IPS DF 4.7 (cell line): ENCODE data around the gene NPFF.

Experiments
- DNase-seq: peaks from one replicate; pipeline ENCODE4 v3.0.0-alpha.2; 2013; ENCODE audit warnings: low spot score; ENCODE audit errors: extremely low read depth

NPFF gene

DNA sequence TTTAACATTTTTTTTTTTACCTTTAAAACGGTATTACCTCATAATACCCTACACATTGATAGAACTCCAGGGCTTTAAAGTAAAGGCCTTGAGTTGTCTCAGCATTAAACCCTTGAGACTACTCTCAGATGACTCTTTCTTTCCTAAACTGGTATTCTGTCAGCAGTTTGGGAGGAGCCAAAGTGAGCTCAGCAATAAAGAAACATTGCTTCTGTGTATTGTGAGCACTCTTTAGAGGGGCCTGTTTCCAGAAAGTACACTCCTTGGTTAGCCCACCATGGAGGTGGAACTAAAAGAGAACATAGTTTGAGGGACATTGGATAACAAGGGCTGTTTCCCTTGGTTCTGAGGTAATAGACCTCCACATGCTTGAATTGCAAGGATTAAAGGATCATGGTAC lies 28.4 kb downstream of the NPFF start:
- DNase-seq = no peak

- no peak for DNase-seq
Observed at GRCh38 chr12:53476769-53477209, 30.5 kb downstream of the NPFF start.

DNA sequence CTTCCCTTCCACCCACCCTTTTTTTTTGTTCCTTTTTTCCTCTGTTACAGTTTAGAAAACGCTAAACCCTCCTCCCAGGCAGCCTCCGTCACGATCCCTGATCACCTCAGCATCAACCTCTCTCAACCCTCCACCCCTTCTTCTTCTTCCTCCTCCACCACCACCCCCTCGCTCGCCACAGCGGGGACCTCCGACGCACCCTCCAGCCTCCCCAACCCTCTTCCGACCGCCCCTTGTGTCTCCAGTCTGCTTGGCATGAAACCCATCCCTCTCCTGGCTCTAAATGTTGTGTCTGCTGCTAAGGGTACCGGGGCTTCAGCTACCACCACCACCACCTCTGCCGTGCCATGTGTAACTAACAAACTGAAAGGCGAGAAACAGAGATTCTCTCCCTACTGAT lies 32.5 kb downstream of the NPFF start:
- DNase-seq = no peak

GRCh38 chr12:53474077-53474476 lies 33.2 kb downstream of the NPFF start:
- DNase-seq = no peak

DNA sequence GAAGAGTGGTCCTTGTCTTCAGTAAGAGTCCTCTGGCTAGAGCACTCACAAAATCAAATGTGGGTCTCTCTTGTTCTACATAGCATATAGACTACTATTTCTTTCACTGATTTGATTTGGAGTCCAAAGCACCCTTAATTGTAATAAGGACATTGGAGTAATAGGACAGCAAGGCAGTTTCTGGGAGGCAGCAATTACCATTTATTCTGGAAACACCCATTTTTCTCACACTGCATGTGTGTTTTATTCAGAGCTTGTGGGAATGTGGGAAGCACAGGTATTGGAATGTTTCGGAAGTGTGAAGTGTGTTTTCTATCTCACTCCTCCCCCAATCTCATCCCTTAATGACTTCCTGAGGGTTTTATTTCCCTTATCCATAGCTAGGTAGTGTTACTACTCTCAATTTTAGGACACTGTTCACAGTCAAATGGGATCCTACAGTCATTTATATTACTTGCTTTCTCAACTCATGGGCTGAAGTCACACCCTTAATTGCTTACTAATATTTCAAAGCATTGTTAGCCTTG lies 35.2 kb downstream of the NPFF start:
- DNase-seq = no peak

GRCh38 chr12:53468282-53468681 lies 39.0 kb downstream of the NPFF start:
- no peak for DNase-seq

- DNase-seq = no peak
Observed at GRCh38 chr12:53467880-53468279, 39.4 kb downstream of the NPFF start.

GRCh38 chr12:53467082-53467481 lies 40.2 kb downstream of the NPFF start:
- DNase-seq = no peak

DNA sequence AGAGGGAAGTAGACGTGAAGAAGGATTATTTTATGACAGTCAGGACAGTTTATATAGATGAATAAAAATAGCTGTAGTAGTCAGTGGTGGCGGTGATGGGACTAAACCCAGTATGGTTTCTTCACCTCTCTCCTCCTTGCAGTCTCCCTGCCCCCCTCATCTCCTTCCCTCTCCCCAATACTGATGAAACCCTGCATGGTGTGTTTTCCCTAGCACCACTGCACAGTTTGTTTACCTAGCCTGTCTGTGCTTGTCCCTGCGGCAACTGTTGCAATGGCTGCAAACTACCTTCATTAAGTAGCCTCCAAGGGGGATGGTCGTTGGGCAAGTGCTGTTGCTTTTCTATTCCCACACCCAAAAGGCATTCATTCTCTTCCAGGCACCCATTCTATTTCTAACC lies 40.6 kb downstream of the NPFF start:
- DNase-seq = no peak

- DNase-seq = no peak
Observed at GRCh38 chr12:53465679-53466078, 41.6 kb downstream of the NPFF start.

DNA sequence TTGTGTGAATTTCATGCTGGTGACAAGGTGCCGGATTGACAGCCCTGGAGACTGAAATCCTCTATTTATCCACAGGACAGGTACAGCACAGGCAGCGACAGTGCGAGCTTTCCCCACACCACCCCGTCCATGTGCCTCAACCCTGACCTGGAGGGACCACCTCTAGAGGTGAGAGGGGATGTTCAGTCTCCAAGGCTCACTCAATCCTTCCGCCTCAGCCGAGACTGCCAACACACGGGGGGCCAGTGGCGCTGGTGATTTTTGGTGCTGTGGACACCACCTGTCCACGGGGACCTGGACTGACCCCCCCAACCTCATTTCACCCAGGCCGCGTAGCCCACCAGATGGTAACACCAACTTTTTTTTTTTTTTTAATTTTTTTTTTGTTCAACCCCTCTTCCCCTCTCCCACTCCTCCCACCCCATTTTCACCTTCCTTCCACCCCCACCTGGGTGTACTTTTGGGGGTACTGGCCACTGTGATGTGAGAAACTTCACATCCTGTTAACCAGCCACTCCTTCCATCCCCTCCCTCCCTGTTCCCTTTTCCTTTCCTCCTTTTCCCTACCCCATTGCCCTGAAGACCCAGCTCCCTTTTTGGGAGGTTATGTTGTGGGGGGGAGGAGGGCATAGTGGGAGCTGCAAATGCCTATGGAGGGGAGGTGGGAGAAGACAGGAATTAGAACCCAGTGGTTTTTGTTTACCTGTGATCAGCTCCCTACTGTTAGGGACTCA lies 42.4 kb downstream of the NPFF start:
- no peak for DNase-seq

GRCh38 chr12:53463802-53464560 lies 43.3 kb downstream of the NPFF start:
- no peak for DNase-seq

DNA sequence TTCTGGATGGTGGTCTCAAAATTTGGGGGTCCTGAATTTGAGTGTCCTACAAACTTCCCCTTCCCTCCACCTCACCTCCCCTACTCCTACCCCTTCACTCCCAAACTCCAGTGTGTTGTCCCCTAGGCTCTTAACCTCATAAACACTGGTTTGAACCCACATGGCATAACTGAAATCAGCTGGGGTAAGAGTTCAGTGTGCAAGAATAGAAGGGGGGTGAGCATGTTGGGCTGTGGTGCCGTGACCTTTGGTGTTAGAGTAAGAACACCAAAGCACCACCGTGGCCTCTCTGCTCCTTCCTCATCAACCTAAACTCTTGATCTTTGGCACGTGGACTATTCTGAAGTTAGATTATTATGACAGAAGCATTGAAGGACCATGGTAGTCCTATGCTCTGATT lies 44.3 kb downstream of the NPFF start:
- DNase-seq = no peak

DNA sequence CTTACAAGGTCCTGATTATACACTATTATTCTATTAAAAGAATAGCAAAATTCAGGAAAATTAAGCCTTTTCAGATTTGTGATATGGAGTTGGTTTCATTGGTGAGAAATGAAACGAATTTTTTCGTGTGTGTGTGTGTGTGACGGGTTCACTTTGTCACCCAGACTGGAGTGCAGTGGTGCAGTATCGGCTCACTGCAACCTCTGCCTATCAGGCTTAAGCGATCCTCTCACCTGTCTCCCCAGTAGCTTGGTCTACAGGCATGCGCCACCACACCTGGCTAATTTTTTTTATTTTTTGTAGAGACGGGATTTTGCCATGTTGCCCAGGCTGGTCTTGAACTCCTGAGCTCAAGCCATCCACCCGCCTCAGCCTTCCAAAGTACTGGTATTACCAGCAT lies 45.7 kb downstream of the NPFF start:
- DNase-seq = no peak

DNA sequence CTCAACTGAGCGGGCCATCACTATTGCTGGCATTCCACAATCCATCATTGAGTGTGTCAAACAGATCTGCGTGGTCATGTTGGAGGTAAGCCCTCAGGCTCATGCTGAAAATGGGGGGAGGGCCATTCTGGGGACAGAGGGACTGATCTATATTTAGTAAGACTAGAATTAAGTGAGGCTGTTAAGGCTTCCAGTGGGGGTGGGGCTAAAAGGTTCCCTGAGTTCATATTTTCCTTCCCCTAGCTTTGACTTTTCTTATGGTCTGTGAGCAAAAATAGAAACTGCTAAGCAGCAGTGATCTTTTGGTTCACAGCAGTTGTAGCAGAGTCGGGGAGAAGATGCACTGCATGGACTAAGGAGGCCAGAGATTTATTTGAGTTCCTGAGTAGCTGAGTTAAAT lies 46.2 kb downstream of the NPFF start:
- no peak for DNase-seq

GRCh38 chr12:53459097-53459496 lies 48.2 kb downstream of the NPFF start:
- no peak for DNase-seq
